HepG2 (cell line): ENCODE data around the gene SLC2A11. TPM values are rescaled to one million over a fixed set of nuclear protein-coding genes. Genes with fewer than 3 reads are reported as not detected.

Source experiments
- ATAC-seq: fragments of 200-7000 bp; cut with Tn5 transposase; 3 replicates; pipeline ENCODE4 v1.9.1; 2020; ENCODE audit warnings: mild to moderate bottlenecking, moderate library complexity
- BruUV-seq: library from RNA; stranded (reverse); fragments of 400-500 nt; replicated peaks from 2 replicates; lab custom pipeline; 2021; lab: Mats Ljungman, UMichigan
- CTCF ChIA-PET: fragments of 300-600 bp; formaldehyde crosslinking; extraction: SDS; loops from one replicate; lab custom pipeline; 2021; ENCODE audit warnings: low total read pairs, inconsistent platforms, low intra/inter-chr PET ratio; lab: Yijun Ruan, JAX
- POLR2A ChIA-PET: fragments of 350-600 bp; sonication (Branson Sonifier 250); formaldehyde crosslinking; loops from one replicate; lab custom pipeline; 2020; ENCODE audit warnings: antibody characterized with exemption, inconsistent platforms; lab: Yijun Ruan, JAX
- DNase-seq: peaks from one replicate; pipeline ENCODE4 v3.0.0-alpha.2; 2015; ENCODE audit warnings: low spot score
- FAIRE-seq: peaks from 3 replicates; lab custom pipeline; 2011; peaks lifted over from hg19 to GRCh38; lab: Jason Lieb, UNC
- H2AFZ ChIP-seq: one replicate; pipeline ENCODE4 v1.6.1; 2011; ENCODE audit warnings: low read length, inconsistent platforms
- H3K27ac ChIP-seq: fragments of 300-600 bp; 3 replicates; pipeline ENCODE4 v1.8.0; 2011; ENCODE audit warnings: mixed run types, mild to moderate bottlenecking, mixed read lengths, low read length, inconsistent platforms; ENCODE audit not compliant: insufficient read depth; ENCODE audit errors: extremely low read length
- H3K27me3 ChIP-seq, 2 experiments: fragments of 200-600 bp in 1 of 2; 2 replicates in 1 of 2; 3 replicates in 1 of 2; pipeline versions ENCODE4 v1.6.0 to v1.8.0; 2011; ENCODE audit warnings: low read length in 2 of 2, mild to moderate bottlenecking in 2 of 2, moderate library complexity in 2 of 2, inconsistent platforms in 1 of 2; ENCODE audit not compliant: insufficient read depth in 2 of 2, control insufficient read depth in 1 of 2
- H3K36me3 ChIP-seq, 2 experiments: fragments of 200-600 bp in 1 of 2; replicated peaks in 1 of 2; 2 replicates in 1 of 2; 3 replicates in 1 of 2; pipeline versions ENCODE4 v1.5.1 to v1.8.0; 2011; ENCODE audit warnings: low read length in 2 of 2, inconsistent platforms in 1 of 2; ENCODE audit not compliant: insufficient read depth in 2 of 2, control insufficient read depth in 1 of 2
- H3K4me1 ChIP-seq: 2 replicates; pipeline ENCODE4 v1.5.1; 2012; ENCODE audit warnings: low read length, inconsistent platforms; ENCODE audit not compliant: insufficient read depth
- H3K4me2 ChIP-seq: 2 replicates; pipeline ENCODE4 v1.6.0; 2011; ENCODE audit warnings: low read depth, low read length, inconsistent platforms
- H3K4me3 ChIP-seq, 3 experiments: fragments of 200-600 bp in 1 of 3; sonication (generic), shearing (Covaris generic) in 1 of 3; replicated peaks in 1 of 3; 2 replicates each; pipeline ENCODE4 v1.5.1; 2011 to 2016; ENCODE audit warnings: low read length in 3 of 3, inconsistent platforms in 2 of 3, low read depth in 2 of 3, mild to moderate bottlenecking in 2 of 3, control low read depth in 1 of 3, mixed read lengths in 1 of 3; ENCODE audit not compliant: insufficient read depth in 1 of 3
- H3K79me2 ChIP-seq: one replicate; pipeline ENCODE4 v1.6.1; 2011; ENCODE audit warnings: low read length, inconsistent platforms; ENCODE audit not compliant: insufficient read depth
- H3K9ac ChIP-seq: 2 replicates; pipeline ENCODE4 v1.6.0; 2011; ENCODE audit warnings: mild to moderate bottlenecking, low read depth, low read length, inconsistent platforms; ENCODE audit not compliant: insufficient read depth
- H3K9me3 ChIP-seq: 2 replicates; pipeline ENCODE4 v1.5.1; 2012; ENCODE audit warnings: mild to moderate bottlenecking, low read length
- H4K20me1 ChIP-seq: 2 replicates; pipeline ENCODE4 v1.6.0; 2011; ENCODE audit warnings: inconsistent platforms, mild to moderate bottlenecking, low read length, moderate library complexity; ENCODE audit not compliant: insufficient read depth
- EP300 ChIP-seq, 3 experiments: sonication (generic) in 1 of 3; formaldehyde crosslinking in 1 of 3; IDR thresholded peaks; 2 replicates each; pipeline versions ENCODE4 v1.5.1 to v1.6.1; 2011 to 2020; ENCODE audit warnings: low read depth in 2 of 3, low read length in 2 of 3, borderline replicate concordance in 1 of 3, improper control_type of control experiment in 1 of 3, mild to moderate bottlenecking in 1 of 3, missing genetic modification reagents in 1 of 3, moderate library complexity in 1 of 3
- KDM2A ChIP-seq: sonication (generic); formaldehyde crosslinking; IDR thresholded peaks from 2 replicates; pipeline ENCODE4 v1.4.0; 2020; ENCODE audit warnings: low read depth, missing genetic modification reagents, borderline replicate concordance
- KLF13 ChIP-seq: sonication (generic); formaldehyde crosslinking; IDR thresholded peaks from 2 replicates; pipeline ENCODE4 v1.4.0; 2020; ENCODE audit warnings: mild to moderate bottlenecking, missing genetic modification reagents
- MED8 ChIP-seq: sonication (generic); formaldehyde crosslinking; IDR thresholded peaks from 2 replicates; pipeline ENCODE4 v1.8.1; 2023; ENCODE audit warnings: mild to moderate bottlenecking, missing genetic modification reagents; ENCODE audit not compliant: insufficient replicate concordance
- REPIN1 ChIP-seq: sonication (generic); formaldehyde crosslinking; IDR thresholded peaks from 2 replicates; pipeline ENCODE4 v1.8.0; 2022; ENCODE audit warnings: missing genetic modification reagents, low read depth, mild to moderate bottlenecking, borderline replicate concordance
- RNF219 ChIP-seq: sonication (generic); formaldehyde crosslinking; IDR thresholded peaks from 2 replicates; pipeline ENCODE4 v1.5.0; 2020; ENCODE audit warnings: mild to moderate bottlenecking, missing genetic modification reagents
- ZSCAN20 ChIP-seq: sonication (generic); formaldehyde crosslinking; IDR thresholded peaks from 2 replicates; pipeline ENCODE4 v1.4.0; 2020; ENCODE audit warnings: missing genetic modification reagents, mild to moderate bottlenecking, borderline replicate concordance
- WGBS: methylation state at CpG from one replicate; pipeline ENCODE4 v1.1.6; 2017; ENCODE audit warnings: low lambda C conversion rate; 5-methylcytosine and 5-hydroxymethylcytosine counted together
- in situ Hi-C: cut with HindIII; loops from 2 replicates; pipeline ENCODE4 v1.10.0; 2017; ENCODE audit warnings: low pct_unique_long_range_greater_than_20kb; ENCODE audit not compliant: extremely low pct_ligation_motif_present
- intact Hi-C: fragments of 100-400 bp; cut with micrococcal nuclease; formaldehyde crosslinking; loops from one replicate; pipeline ENCODE4 v1.10.0; 2022; ENCODE audit not compliant: unreplicated experiment
- polyA plus RNA-seq, 8 experiments: library from polyadenylated mRNA; depleted of rRNA in 3 of 8; stranded (reverse) in 7 of 8; unstranded in 1 of 8; fragments of >200 nt; fragmentation: Illumina TruSeq in 4 of 8; extraction: Trizol in 4 of 8; gene quantifications; 2 replicates each; pipeline versions ENCODE4 v1.2.1 to v1.2.3, GENCODE V29; 2011 to 2016; ENCODE audit warnings: low read depth in 4 of 8, missing spikeins in 1 of 8, mixed read lengths in 1 of 8; ENCODE audit not compliant: insufficient read depth in 1 of 8
- total RNA-seq, 5 experiments: library from RNA; depleted of rRNA; stranded (reverse); fragments of >200 nt; fragmentation: Illumina TruSeq; extraction: Trizol; gene quantifications; 2 replicates each; pipeline ENCODE4 v1.2.3, GENCODE V29; 2016; ENCODE audit warnings: low read depth in 1 of 5

SLC2A11 gene
- total and polyA plus RNA-seq, 2 of the 13 experiments (the other 11 are each of a cell fraction or from before 2014, with no cell fraction given): 15.2 to 15.4 TPM

DNA sequence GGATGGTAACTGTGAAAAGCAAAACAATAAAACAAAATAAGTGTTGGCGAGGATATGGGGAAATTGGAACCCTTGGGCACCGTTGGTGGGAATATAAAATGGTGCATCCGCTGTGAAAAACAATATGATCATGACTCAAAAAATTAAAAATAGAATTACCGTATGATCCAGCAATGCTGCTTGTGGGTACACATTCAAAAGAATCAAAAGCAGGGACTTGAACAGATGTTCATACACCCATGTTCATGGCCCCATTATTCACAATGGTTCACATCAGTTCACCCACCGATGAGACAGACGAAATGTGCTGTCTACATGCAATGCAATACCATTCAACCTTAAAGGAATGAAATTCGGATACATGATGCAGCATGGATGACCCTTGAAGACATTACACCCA, 17.6 kb upstream of the SLC2A11 start:
- ATAC-seq (no peak), FAIRE-seq (no peak), DNase-seq (no peak)
- CTCF ChIA-PET: no interaction called here
- H4K20me1 ChIP-seq: no peaks in the 10 kb centered on the region
- H3K4me3 ChIP-seq: no peak overlapping the region
- no peak overlapping the region for H3K4me2 ChIP-seq
- H3K27ac ChIP-seq: no peak overlapping the region
- H3K79me2 ChIP-seq: no peaks in the 10 kb centered on the region
- H3K9ac ChIP-seq: no peak overlapping the region
- TF ChIP-seq ZSCAN20 (CRISPR knock-in tag): no peak
- TF ChIP-seq KLF13: no peak
- 76% methylated on average over 7 of the region's 7 CpGs for WGBS
- BruUV-seq: no TSS peak
- H2AFZ ChIP-seq: no peak overlapping the region
- H3K27me3 ChIP-seq: peaks cover 0 to 2% of the 10 kb centered on the region in 2 experiments; a peak in 1 of 5 replicates
- intact Hi-C loops (no loop called here), in situ Hi-C loops (loop anchor here (25.0 kb wide), 1 partner anchor 228 kb away; no protein-coding TSS in a partner anchor)
- peaks cover 8 to 13% of the 10 kb centered on the region in 2 experiments; a peak in 4 of 5 replicates for H3K36me3 ChIP-seq
- no peaks in the 10 kb centered on the region for H3K9me3 ChIP-seq
- POLR2A ChIA-PET: no interaction called here
- H3K4me1 ChIP-seq: peaks cover 9% of the 10 kb centered on the region

- DNase-seq (no peak), FAIRE-seq (no peak)
- CTCF ChIA-PET: no interaction called here
Observed at GRCh38 chr22:23841292-23841691, 16.4 kb upstream of the SLC2A11 start.

More at GRCh38 chr22:23841292-23841691, 16.4 kb upstream of the SLC2A11 start:
- no peak overlapping the region for H3K27ac ChIP-seq
- H3K4me2 ChIP-seq: no peak overlapping the region
- intact Hi-C loops (no loop called here), in situ Hi-C loops (loop anchor here (25.0 kb wide), 1 partner anchor 229 kb away; no protein-coding TSS in a partner anchor)
- H2AFZ ChIP-seq: no peak overlapping the region
- peaks cover under 1 to 1% of the 10 kb centered on the region in 2 experiments; a peak in 2 of 5 replicates for H3K36me3 ChIP-seq
- H3K79me2 ChIP-seq: no peaks in the 10 kb centered on the region
- TF ChIP-seq KDM2A (CRISPR knock-in tag): 0 out of 2 replicates have a peak, but pooled peaks have one; percentile 19
- no peak for TF ChIP-seq MED8 (CRISPR knock-in tag)
- no peak for TF ChIP-seq REPIN1 (CRISPR knock-in tag)
- TF ChIP-seq EP300 (IDR thresholded peaks at IDR 0.05; ENCODE audit: low read depth in 2 of 2, low read length in 2 of 2): no peak
- no peak for TF ChIP-seq EP300 (CRISPR knock-in tag; IDR thresholded peaks at IDR 0.05; ENCODE audit: borderline replicate concordance)
- TF ChIP-seq RNF219 (CRISPR knock-in tag): no peak
- no peaks in the 10 kb centered on the region for H4K20me1 ChIP-seq
- BruUV-seq: no TSS peak
- H3K4me3 ChIP-seq: no peak overlapping the region
- no peak overlapping the region for H3K9ac ChIP-seq
- POLR2A ChIA-PET: no interaction called here
- 37% methylated on average over 5 of the region's 5 CpGs for WGBS
- H3K27me3 ChIP-seq: peaks cover 0 to 11% of the 10 kb centered on the region in 2 experiments; a peak in 2 of 5 replicates
- no peaks in the 10 kb centered on the region for H3K9me3 ChIP-seq
- ATAC-seq: no peak
- peaks cover 21% of the 10 kb centered on the region for H3K4me1 ChIP-seq
